ENCODE data around the gene TMEM88.

DNA sequence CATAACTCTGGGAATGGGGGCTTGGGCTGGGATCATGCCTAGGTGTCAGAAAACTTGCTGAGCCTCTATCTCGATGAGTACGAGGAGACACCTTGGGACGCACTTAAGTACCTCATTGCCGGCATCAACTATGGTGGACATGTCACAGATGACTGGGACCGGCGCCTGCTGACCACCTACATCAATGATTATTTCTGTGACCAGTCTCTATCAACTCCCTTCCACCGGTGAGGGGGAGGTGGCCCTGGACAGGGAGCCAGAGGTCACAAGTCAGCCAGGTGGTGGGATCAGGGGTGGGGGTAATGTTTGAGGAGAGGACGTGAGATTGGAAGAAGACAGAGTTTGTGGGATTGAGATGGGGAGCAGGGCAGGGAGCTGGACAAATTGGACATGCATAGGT, 24.2 kb upstream of the TMEM88 start:
- TF ChIP-seq, protein P1, sequence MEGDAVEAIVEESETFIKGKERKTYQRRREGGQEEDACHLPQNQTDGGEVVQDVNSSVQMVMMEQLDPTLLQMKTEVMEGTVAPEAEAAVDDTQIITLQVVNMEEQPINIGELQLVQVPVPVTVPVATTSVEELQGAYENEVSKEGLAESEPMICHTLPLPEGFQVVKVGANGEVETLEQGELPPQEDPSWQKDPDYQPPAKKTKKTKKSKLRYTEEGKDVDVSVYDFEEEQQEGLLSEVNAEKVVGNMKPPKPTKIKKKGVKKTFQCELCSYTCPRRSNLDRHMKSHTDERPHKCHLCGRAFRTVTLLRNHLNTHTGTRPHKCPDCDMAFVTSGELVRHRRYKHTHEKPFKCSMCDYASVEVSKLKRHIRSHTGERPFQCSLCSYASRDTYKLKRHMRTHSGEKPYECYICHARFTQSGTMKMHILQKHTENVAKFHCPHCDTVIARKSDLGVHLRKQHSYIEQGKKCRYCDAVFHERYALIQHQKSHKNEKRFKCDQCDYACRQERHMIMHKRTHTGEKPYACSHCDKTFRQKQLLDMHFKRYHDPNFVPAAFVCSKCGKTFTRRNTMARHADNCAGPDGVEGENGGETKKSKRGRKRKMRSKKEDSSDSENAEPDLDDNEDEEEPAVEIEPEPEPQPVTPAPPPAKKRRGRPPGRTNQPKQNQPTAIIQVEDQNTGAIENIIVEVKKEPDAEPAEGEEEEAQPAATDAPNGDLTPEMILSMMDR (IDR thresholded peaks at IDR 0.05; ENCODE audit: extremely low read depth in 1 of 2, insufficient read depth in 1 of 2, low read depth in 1 of 2, low read length in 2 of 2) = no peak
- TF ChIP-seq, protein P2, sequence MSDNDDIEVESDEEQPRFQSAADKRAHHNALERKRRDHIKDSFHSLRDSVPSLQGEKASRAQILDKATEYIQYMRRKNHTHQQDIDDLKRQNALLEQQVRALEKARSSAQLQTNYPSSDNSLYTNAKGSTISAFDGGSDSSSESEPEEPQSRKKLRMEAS (IDR thresholded peaks at IDR 0.05; ENCODE audit: insufficient read depth, insufficient read length) = no peak
- no peak for TF ChIP-seq POLR2AphosphoS5 (IDR thresholded peaks at IDR 0.05; ENCODE audit: insufficient read depth, low read depth, low read length)

Data from endothelial cell of umbilical vein (primary cell).